DND-41 (cell line): ENCODE results near the gene WLS.

Experiments
- ATAC-seq: fragments of 200-7000 bp; cut with Tn5 transposase; 3 replicates; pipeline ENCODE4 v1.9.1; 2021; ENCODE audit warnings: low read depth; ENCODE audit not compliant: insufficient read depth
- DNase-seq: peaks from one replicate; pipeline ENCODE4 v3.0.0-alpha.2; 2020
- H2AFZ ChIP-seq: 2 replicates; pipeline ENCODE4 v1.6.0; 2012; ENCODE audit warnings: low read depth, low read length
- H3K27ac ChIP-seq: 2 replicates; pipeline ENCODE4 v1.5.1; 2012; ENCODE audit warnings: low read length, inconsistent platforms
- H3K27me3 ChIP-seq: fragments of 200-600 bp; sonication (generic); 2 replicates; pipeline ENCODE4 v1.6.0; 2012; ENCODE audit warnings: low read length, mild to moderate bottlenecking, inconsistent platforms; ENCODE audit not compliant: insufficient read depth, poor library complexity
- H3K36me3 ChIP-seq: 2 replicates; pipeline ENCODE4 v1.5.1; 2012; ENCODE audit warnings: low read length, inconsistent platforms; ENCODE audit not compliant: insufficient read depth
- H3K4me1 ChIP-seq: 2 replicates; pipeline ENCODE4 v1.5.1; 2012; ENCODE audit warnings: mild to moderate bottlenecking, low read length; ENCODE audit not compliant: insufficient read depth
- H3K4me2 ChIP-seq: 2 replicates; pipeline ENCODE4 v1.6.0; 2012; ENCODE audit warnings: mild to moderate bottlenecking, moderate library complexity, low read length, inconsistent platforms; ENCODE audit not compliant: insufficient read depth
- H3K4me3 ChIP-seq, 2 experiments: fragments of 200-600 bp in 1 of 2; shearing (Covaris generic) in 1 of 2; 2 replicates each; pipeline ENCODE4 v1.5.1; 2012 to 2016; ENCODE audit warnings: inconsistent platforms in 2 of 2, low read length in 2 of 2, mild to moderate bottlenecking in 2 of 2, low read depth in 1 of 2, moderate library complexity in 1 of 2
- H3K79me2 ChIP-seq: 2 replicates; pipeline ENCODE4 v1.6.0; 2012; ENCODE audit warnings: low read length, inconsistent platforms; ENCODE audit not compliant: insufficient read depth
- H3K9ac ChIP-seq: 2 replicates; pipeline ENCODE4 v1.6.0; 2012; ENCODE audit warnings: low read depth, mild to moderate bottlenecking, inconsistent platforms, low read length, moderate library complexity
- H3K9me3 ChIP-seq: 2 replicates; pipeline ENCODE4 v1.5.1; 2012; ENCODE audit warnings: low read length, moderate library complexity, mild to moderate bottlenecking, inconsistent platforms; ENCODE audit not compliant: insufficient read depth, severe bottlenecking
- H4K20me1 ChIP-seq: 2 replicates; pipeline ENCODE4 v1.6.0; 2012; ENCODE audit warnings: low read length; ENCODE audit not compliant: insufficient read depth
- EZH2 ChIP-seq: IDR thresholded peaks from 3 replicates; pipeline ENCODE4 v1.6.1; 2012; ENCODE audit warnings: borderline replicate concordance, low read depth, mild to moderate bottlenecking, moderate library complexity, low read length, inconsistent platforms; ENCODE audit not compliant: severe bottlenecking
- TF ChIP-seq, protein P1 (sequence below): IDR thresholded peaks from 2 replicates; pipeline ENCODE4 v1.5.1; 2012; ENCODE audit warnings: borderline replicate concordance, low read length, moderate library complexity, mild to moderate bottlenecking; ENCODE audit not compliant: poor library complexity, severe bottlenecking; ENCODE audit errors: extremely low read depth

WLS gene

DNA sequence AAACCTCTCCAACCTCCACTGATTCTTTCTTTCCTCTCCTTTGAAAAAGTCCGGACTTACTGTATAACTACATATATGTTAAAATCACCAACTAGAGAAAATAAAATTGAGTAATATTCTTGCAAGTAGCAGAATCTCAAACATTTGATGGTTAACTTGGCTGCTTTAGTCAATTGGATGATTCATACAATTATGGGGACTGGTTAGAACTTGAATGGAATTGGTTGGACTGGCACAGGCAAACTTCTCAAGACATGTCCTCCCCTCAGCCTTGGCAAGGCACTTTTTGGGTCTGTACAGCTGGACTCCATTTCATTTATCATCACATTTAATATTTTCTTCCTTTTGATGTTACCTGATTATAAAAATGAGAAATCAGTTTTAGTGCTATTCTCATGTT, 6.5 kb downstream of the WLS start:
- H3K9ac ChIP-seq, result no peak overlapping the region

DNA sequence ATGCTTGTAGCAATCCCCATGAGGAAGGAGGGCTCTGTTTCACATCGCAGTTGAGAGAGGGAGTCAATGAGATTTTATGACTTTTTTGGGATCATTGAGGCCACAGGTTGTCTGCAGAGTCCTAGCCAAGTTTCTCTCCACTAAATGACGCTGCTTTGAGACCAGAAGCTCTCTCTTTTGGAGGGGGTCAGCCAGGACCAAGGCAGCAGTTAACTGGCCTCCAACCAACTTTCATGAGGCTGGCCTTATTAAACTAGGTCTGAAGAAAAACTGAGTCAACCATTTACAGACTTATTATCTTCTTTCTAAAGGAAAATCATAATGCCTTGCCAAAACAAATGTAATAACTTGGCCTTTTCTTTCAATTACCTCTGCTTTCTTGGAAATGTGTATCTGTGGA, 8.6 kb downstream of the WLS start:
- H3K4me2 ChIP-seq, result no peak overlapping the region
- H3K36me3 ChIP-seq, result no peaks in the 10 kb centered on the region
- no peak overlapping the region for H3K27ac ChIP-seq
- no peak overlapping the region for H3K4me3 ChIP-seq
- H3K9ac ChIP-seq, result no peak overlapping the region
- no peak for TF ChIP-seq EZH2
- TF ChIP-seq, protein P1, sequence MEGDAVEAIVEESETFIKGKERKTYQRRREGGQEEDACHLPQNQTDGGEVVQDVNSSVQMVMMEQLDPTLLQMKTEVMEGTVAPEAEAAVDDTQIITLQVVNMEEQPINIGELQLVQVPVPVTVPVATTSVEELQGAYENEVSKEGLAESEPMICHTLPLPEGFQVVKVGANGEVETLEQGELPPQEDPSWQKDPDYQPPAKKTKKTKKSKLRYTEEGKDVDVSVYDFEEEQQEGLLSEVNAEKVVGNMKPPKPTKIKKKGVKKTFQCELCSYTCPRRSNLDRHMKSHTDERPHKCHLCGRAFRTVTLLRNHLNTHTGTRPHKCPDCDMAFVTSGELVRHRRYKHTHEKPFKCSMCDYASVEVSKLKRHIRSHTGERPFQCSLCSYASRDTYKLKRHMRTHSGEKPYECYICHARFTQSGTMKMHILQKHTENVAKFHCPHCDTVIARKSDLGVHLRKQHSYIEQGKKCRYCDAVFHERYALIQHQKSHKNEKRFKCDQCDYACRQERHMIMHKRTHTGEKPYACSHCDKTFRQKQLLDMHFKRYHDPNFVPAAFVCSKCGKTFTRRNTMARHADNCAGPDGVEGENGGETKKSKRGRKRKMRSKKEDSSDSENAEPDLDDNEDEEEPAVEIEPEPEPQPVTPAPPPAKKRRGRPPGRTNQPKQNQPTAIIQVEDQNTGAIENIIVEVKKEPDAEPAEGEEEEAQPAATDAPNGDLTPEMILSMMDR, result no peak
- H4K20me1 ChIP-seq, result no peaks in the 10 kb centered on the region
- H3K79me2 ChIP-seq, result no peaks in the 10 kb centered on the region
- H3K4me1 ChIP-seq, result no peaks in the 10 kb centered on the region
- no peaks in the 10 kb centered on the region for H3K9me3 ChIP-seq
- H2AFZ ChIP-seq, result no peak overlapping the region
- no peaks in the 10 kb centered on the region for H3K27me3 ChIP-seq
- ATAC-seq, result no peak
- DNase-seq, result no peak

More for the DNA sequence above, 6.5 kb downstream of the WLS start:
- Histone ChIP-seq H2AFZ (no peak overlapping the region), H3K9me3 (no peaks in the 10 kb centered on the region), H3K79me2 (no peaks in the 10 kb centered on the region), H3K4me3 (no peak overlapping the region), H4K20me1 (no peaks in the 10 kb centered on the region), H3K27ac (no peak overlapping the region), H3K27me3 (no peaks in the 10 kb centered on the region), H3K36me3 (no peaks in the 10 kb centered on the region), H3K4me2 (no peak overlapping the region), H3K4me1 (no peaks in the 10 kb centered on the region)
- ATAC-seq (no peak), DNase-seq (no peak)
- no peak for TF ChIP-seq EZH2
- TF ChIP-seq, protein P1, result no peak

DNA sequence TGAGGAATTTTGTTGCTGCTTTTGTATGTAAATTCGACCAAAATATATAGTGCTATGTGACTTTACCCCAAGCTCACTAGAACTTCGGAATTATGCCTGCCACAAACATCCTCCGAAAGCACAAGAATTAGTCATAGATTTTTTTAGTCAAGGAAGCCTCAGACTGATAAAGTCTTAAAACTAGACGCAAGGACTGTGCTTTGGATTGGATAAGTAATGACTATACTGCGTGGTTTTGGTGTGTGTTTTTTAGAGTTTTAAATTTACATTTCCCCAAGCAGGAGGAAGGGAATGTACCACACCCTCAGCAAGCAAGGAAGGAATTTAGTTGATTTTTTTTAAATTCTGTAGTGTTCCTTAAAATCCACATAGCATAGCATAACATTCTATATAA, 10.3 kb downstream of the WLS start:
- TF ChIP-seq, protein P1, result no peak
- TF ChIP-seq EZH2, result no peak
- Histone ChIP-seq H3K27me3 (no peaks in the 10 kb centered on the region), H2AFZ (no peak overlapping the region), H3K4me3 (no peak overlapping the region), H4K20me1 (no peaks in the 10 kb centered on the region), H3K36me3 (no peaks in the 10 kb centered on the region), H3K9me3 (no peaks in the 10 kb centered on the region), H3K79me2 (no peaks in the 10 kb centered on the region), H3K4me1 (no peaks in the 10 kb centered on the region), H3K9ac (no peak overlapping the region), H3K4me2 (no peak overlapping the region), H3K27ac (no peak overlapping the region)
- ATAC-seq (no peak), DNase-seq (no peak)
